Naive thymus-derived CD8-positive, alpha-beta T cell (primary cell): ENCODE measurements around the gene ARHGAP42. TPM values are rescaled to one million over a fixed set of nuclear protein-coding genes. Genes with fewer than 3 reads are reported as not detected.
"Not testable (repeated sequence)": the region's sequence is repeated elsewhere in the genome, so short reads cannot be mapped to it uniquely, and the experiment has no call there.

Source experiments
- ATAC-seq, 2 donors: fragments of 150-1000 bp; cut with Tn5 transposase in 1 of 2; sonication (Bioruptor Pico), chemical (Tn5 transposase) in 1 of 2; 1 replicate in 1 of 2; 2 replicates in 1 of 2; pipeline ENCODE4 v1.10.0; 2021; ENCODE audit warnings: mild to moderate bottlenecking in 2 of 2, moderate library complexity in 2 of 2
- POLR2A ChIA-PET: fragments of 350-600 bp; sonication (Branson Sonifier 250); formaldehyde crosslinking; loops from one replicate; lab custom pipeline; 2021; ENCODE audit warnings: antibody characterized with exemption; lab: Charles Lee
- DNase-seq, 10 donors: peaks; one replicate each; pipeline versions ENCODE4 v3.0.0 to v3.0.0-alpha.2; 2020 to 2022
- H3K27ac Mint-ChIP-seq, 10 donors: one replicate each; pipeline ENCODE4 v1.8.0; 2020 to 2022; ENCODE audit warnings: mild to moderate bottlenecking in 10 of 10, mixed read lengths in 10 of 10, moderate library complexity in 4 of 10, inconsistent platforms in 1 of 10
- H3K27me3 Mint-ChIP-seq, 5 donors: one replicate each; pipeline ENCODE4 v1.8.0; 2021 to 2022; ENCODE audit warnings: mixed read lengths in 5 of 5
- H3K36me3 Mint-ChIP-seq, 3 donors: one replicate each; pipeline ENCODE4 v1.8.0; 2020 to 2022; ENCODE audit warnings: mixed read lengths in 3 of 3, mild to moderate bottlenecking in 2 of 3, inconsistent platforms in 1 of 3
- H3K4me1 Mint-ChIP-seq, 4 donors: one replicate each; pipeline ENCODE4 v1.8.0; 2021 to 2022; ENCODE audit warnings: mixed read lengths in 4 of 4
- H3K4me3 Mint-ChIP-seq, 10 donors: one replicate each; pipeline ENCODE4 v1.8.0; 2020 to 2022; ENCODE audit warnings: mild to moderate bottlenecking in 10 of 10, mixed read lengths in 10 of 10, moderate library complexity in 6 of 10, inconsistent platforms in 1 of 10
- H3K9me3 Mint-ChIP-seq, 9 donors: one replicate each; pipeline ENCODE4 v1.8.0; 2020 to 2022; ENCODE audit warnings: mixed read lengths in 9 of 9, mild to moderate bottlenecking in 3 of 9, inconsistent platforms in 1 of 9, moderate library complexity in 1 of 9
- polyA plus RNA-seq, 3 donors: library from polyadenylated mRNA; unstranded; fragments of 300-500 nt; fragmentation: Illumina TruSeq; gene quantifications; one replicate each; pipeline ENCODE4 v1.2.3, GENCODE V29; 2021
- total RNA-seq, 8 experiments: library from RNA in 2 of 8; stranded (reverse) in 2 of 8; gene quantifications; one replicate each; pipeline ENCODE4 v1.2.3 and lab custom pipeline; 2021 to 2026

ARHGAP42 gene
- total and polyA plus RNA-seq, 5 experiments from 2014 or later, result 0.38 to 0.93 (median 0.83) TPM; not detected in 2

GRCh38 chr11:100890789-100891188 lies 203.7 kb downstream of the ARHGAP42 start:
- H3K4me3 Mint-ChIP-seq, result no peak overlapping the region
- H3K27ac Mint-ChIP-seq, result no peak overlapping the region
- POLR2A ChIA-PET, result no interaction called here
- H3K9me3 Mint-ChIP-seq, result peaks cover 0 to 4% (median 0%) of the 10 kb centered on the region in 9 donors
- no peaks in the 10 kb centered on the region for H3K27me3 Mint-ChIP-seq
- ATAC-seq (no peak), DNase-seq (no peak)
- no peaks in the 10 kb centered on the region for H3K4me1 Mint-ChIP-seq
- H3K36me3 Mint-ChIP-seq, result no peaks in the 10 kb centered on the region

GRCh38 chr11:100892886-100893285 lies 205.8 kb downstream of the ARHGAP42 start:
- Mint-ChIP-seq H3K27ac (no peak overlapping the region), H3K4me1 (no peaks in the 10 kb centered on the region)

GRCh38 chr11:100895449-100895848 lies 208.4 kb downstream of the ARHGAP42 start:
- Mint-ChIP-seq H3K9me3 (peaks cover 0 to 23% (median 6%) of the 10 kb centered on the region in 9 donors), H3K4me3 (no peak overlapping the region), H3K27me3 (peaks cover 0 to 5% (median 0%) of the 10 kb centered on the region in 5 donors), H3K36me3 (no peaks in the 10 kb centered on the region), H3K4me1 (no peaks in the 10 kb centered on the region), H3K27ac (no peak overlapping the region)
- DNase-seq (no peak), ATAC-seq (no peak)
- POLR2A ChIA-PET, result no interaction called here

More at GRCh38 chr11:100892886-100893285, 205.8 kb downstream of the ARHGAP42 start:
- Mint-ChIP-seq H3K27me3 (no peaks in the 10 kb centered on the region), H3K9me3 (peaks cover 0 to 6% (median 2%) of the 10 kb centered on the region in 9 donors), H3K4me3 (no peak overlapping the region), H3K36me3 (no peaks in the 10 kb centered on the region)
- DNase-seq (no peak), ATAC-seq (no peak)
- POLR2A ChIA-PET, result no interaction called here

DNA sequence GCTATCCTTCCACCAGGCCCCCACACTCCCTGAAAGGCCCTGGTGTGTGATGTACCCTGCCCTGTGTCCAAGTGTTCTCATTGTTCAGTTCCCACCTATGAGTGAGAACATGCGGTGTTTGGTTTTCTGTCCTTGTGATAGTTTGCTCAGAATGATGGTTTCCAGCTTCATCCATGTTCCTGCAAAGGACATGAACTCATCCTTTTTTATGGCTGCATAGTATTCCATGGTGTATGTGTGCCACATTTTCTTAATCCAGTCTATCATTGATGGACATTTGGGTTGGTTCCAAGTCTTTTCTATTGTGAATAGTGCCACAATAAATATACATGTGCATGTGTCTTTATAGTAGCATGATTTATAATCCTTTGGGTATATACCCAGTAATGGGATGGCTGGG lies 208.9 kb downstream of the ARHGAP42 start:
- H3K4me1 Mint-ChIP-seq, H3K4me3 Mint-ChIP-seq, POLR2A ChIA-PET, DNase-seq, ATAC-seq, H3K27ac Mint-ChIP-seq, H3K36me3 Mint-ChIP-seq, H3K27me3 Mint-ChIP-seq: not testable (repeated sequence)
- H3K9me3 Mint-ChIP-seq, result peaks cover 0 to 29% (median 6%) of the 10 kb centered on the region in 9 donors

- POLR2A ChIA-PET, H3K4me1 Mint-ChIP-seq, H3K27ac Mint-ChIP-seq, H3K4me3 Mint-ChIP-seq, H3K27me3 Mint-ChIP-seq, H3K36me3 Mint-ChIP-seq, ATAC-seq: not testable (repeated sequence)
- H3K9me3 Mint-ChIP-seq, result peaks cover 0 to 31% (median 4%) of the 10 kb centered on the region in 9 donors
- DNase-seq, result peak in 1 of 10 donors; percentile 45
These were observed 214.4 kb downstream of the ARHGAP42 start for GRCh38 chr11:100901471-100901870.

DNA sequence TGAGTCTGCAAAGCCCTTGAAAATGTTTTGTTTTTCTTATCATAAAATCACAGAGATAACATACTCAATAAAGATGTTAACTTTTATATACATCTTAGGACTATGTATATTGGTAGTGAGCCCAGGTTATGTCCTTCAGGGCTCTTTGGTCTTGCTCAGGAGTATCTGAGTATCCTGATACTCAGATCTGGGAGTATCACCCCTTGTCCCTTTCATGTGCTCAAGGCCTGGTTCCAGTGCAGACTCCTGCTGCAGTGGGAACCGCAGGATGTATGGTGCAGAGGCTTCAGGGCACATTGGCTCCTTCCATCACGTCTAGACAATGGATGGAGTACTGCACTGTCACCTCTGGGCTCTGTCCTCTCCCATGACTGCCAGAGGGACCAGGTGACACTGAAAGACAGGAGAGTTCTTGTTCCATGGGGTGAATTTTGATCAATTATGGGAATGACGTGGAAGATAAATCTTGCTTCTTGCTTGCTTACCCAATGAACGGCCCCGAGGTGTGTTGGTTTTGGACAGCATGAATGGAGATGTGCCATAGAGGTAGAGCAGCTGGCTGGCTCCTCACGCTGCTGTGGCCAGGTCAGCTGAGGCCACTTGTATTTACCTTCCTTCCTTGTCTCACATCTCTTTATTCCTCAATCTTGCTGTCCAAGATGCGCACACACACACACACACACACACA lies 215.5 kb downstream of the ARHGAP42 start:
- H3K27me3 Mint-ChIP-seq, result peaks cover 0 to 7% (median 0%) of the 10 kb centered on the region in 5 donors
- no peaks in the 10 kb centered on the region for H3K4me1 Mint-ChIP-seq
- H3K9me3 Mint-ChIP-seq, result peaks cover 0 to 40% (median 4%) of the 10 kb centered on the region in 9 donors
- H3K27ac Mint-ChIP-seq, result no peak overlapping the region
- DNase-seq, result no peak
- POLR2A ChIA-PET, result no interaction called here
- no peak for ATAC-seq
- H3K4me3 Mint-ChIP-seq, result no peak overlapping the region
- no peaks in the 10 kb centered on the region for H3K36me3 Mint-ChIP-seq

- ATAC-seq (no peak), DNase-seq (no peak)
- Mint-ChIP-seq H3K27me3 (peaks cover 0 to 7% (median 0%) of the 10 kb centered on the region in 5 donors), H3K36me3 (no peaks in the 10 kb centered on the region), H3K27ac (no peak overlapping the region), H3K4me1 (no peaks in the 10 kb centered on the region), H3K9me3 (peaks cover 0 to 38% (median 4%) of the 10 kb centered on the region in 9 donors), H3K4me3 (peak overlapping the region in 1 of 10 donors; percentile 30)
- POLR2A ChIA-PET, result no interaction called here
These were observed 216.2 kb downstream of the ARHGAP42 start for GRCh38 chr11:100903284-100903683.

DNA sequence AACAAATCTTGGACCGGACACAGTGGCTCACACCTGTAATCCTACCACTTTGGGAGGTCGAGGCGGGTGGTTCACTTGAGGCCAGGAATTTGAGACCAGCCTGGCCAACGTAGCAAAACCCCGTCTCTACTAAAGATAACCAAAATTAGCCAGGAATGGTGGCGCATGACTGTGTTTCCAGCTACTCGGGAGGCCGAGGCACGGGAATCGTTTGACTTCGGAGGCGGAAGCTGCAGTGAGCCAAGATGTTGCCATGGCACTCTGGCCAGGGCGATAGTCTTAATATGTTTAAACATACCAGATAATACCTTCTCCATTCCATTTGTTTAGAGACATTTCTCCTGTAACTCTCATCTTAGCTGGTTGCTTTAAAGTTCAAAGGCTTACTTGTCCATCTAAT lies 218.6 kb downstream of the ARHGAP42 start:
- no peak overlapping the region for H3K4me3 Mint-ChIP-seq
- no peaks in the 10 kb centered on the region for H3K4me1 Mint-ChIP-seq
- no peak for DNase-seq
- POLR2A ChIA-PET, result no interaction called here
- ATAC-seq, result no peak
- peaks cover 0 to 14% (median 0%) of the 10 kb centered on the region in 9 donors for H3K9me3 Mint-ChIP-seq
- no peak overlapping the region for H3K27ac Mint-ChIP-seq
- H3K36me3 Mint-ChIP-seq, result no peaks in the 10 kb centered on the region
- peaks cover 0 to 5% (median 0%) of the 10 kb centered on the region in 5 donors for H3K27me3 Mint-ChIP-seq

- no peaks in the 10 kb centered on the region for H3K36me3 Mint-ChIP-seq
- H3K27ac Mint-ChIP-seq, result no peak overlapping the region
- H3K9me3 Mint-ChIP-seq, result peaks cover 0 to 9% (median 0%) of the 10 kb centered on the region in 9 donors
- H3K4me3 Mint-ChIP-seq, result no peak overlapping the region
- peaks cover 0 to 6% (median 0%) of the 10 kb centered on the region in 5 donors for H3K27me3 Mint-ChIP-seq
- H3K4me1 Mint-ChIP-seq, result no peaks in the 10 kb centered on the region
- DNase-seq (no peak), ATAC-seq (no peak)
- POLR2A ChIA-PET, result no interaction called here
These were observed 221.7 kb downstream of the ARHGAP42 start for GRCh38 chr11:100908746-100909145.

GRCh38 chr11:100910808-100911207 lies 223.7 kb downstream of the ARHGAP42 start:
- H3K4me1 Mint-ChIP-seq, result no peaks in the 10 kb centered on the region
- no peak overlapping the region for H3K27ac Mint-ChIP-seq
- POLR2A ChIA-PET, result no interaction called here
- peaks cover 0 to 6% (median 0%) of the 10 kb centered on the region in 5 donors for H3K27me3 Mint-ChIP-seq
- H3K36me3 Mint-ChIP-seq, result no peaks in the 10 kb centered on the region
- no peak for ATAC-seq
- no peak overlapping the region for H3K4me3 Mint-ChIP-seq
- peaks cover 0 to 17% (median 0%) of the 10 kb centered on the region in 9 donors for H3K9me3 Mint-ChIP-seq
- no peak for DNase-seq

DNA sequence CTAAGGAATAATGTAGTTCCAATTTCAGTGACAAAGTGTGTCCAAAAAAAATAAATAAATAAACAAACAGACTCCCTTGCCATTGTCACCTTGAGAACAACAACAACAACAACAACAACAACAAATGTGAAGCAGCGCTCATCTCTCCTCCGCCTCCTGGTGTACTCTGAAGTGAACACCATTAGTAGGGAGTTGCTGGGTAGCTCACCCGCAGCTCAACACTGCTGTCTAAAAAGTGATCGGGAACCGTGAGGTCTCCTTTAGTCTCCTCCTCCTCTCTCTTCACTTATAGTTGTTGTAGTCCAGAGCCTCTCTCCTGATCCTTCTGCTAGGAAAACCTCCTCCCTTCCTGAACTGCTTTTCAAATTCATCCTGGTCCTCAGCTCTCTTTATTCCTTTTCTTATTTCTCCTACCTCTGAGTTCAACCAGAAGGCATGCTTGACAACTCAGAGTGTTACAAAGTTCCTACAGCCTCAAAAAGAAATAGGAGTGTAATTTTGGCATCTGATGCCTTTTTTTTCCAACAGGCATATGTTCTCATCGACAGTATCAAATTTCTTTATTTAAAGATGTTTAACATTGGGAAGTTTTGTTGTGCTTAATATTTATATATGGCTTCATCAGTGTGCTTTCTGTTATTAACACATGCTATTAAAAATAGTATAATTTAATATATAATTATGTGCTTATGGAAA lies 227.5 kb downstream of the ARHGAP42 start:
- H3K27me3 Mint-ChIP-seq, result peaks cover 0 to 3% (median 0%) of the 10 kb centered on the region in 5 donors
- H3K27ac Mint-ChIP-seq, result no peak overlapping the region
- H3K4me3 Mint-ChIP-seq, result no peak overlapping the region
- no peaks in the 10 kb centered on the region for H3K4me1 Mint-ChIP-seq
- POLR2A ChIA-PET, result no interaction called here
- ATAC-seq, result no peak
- peaks cover 0 to 9% (median 0%) of the 10 kb centered on the region in 9 donors for H3K9me3 Mint-ChIP-seq
- no peaks in the 10 kb centered on the region for H3K36me3 Mint-ChIP-seq
- no peak for DNase-seq

GRCh38 chr11:100918551-100919500 lies 231.7 kb downstream of the ARHGAP42 start:
- no peak overlapping the region for H3K27ac Mint-ChIP-seq
- H3K4me3 Mint-ChIP-seq, result no peak overlapping the region
- DNase-seq (no peak), ATAC-seq (no peak)
- peaks cover 0 to 9% (median 0%) of the 10 kb centered on the region in 9 donors for H3K9me3 Mint-ChIP-seq
- H3K27me3 Mint-ChIP-seq, result no peaks in the 10 kb centered on the region
- POLR2A ChIA-PET, result no interaction called here
- H3K36me3 Mint-ChIP-seq, result no peaks in the 10 kb centered on the region
- H3K4me1 Mint-ChIP-seq, result no peaks in the 10 kb centered on the region
